Epithelial cell of esophagus (primary cell): ENCODE results near the gene GLYATL1.

Source experiments
- DNase-seq: peaks from one replicate; pipeline ENCODE4 v3.0.0; 2010; ENCODE audit warnings: low read depth
- H3K4me3 ChIP-seq: 2 replicates; pipeline ENCODE4 v1.5.1; 2011; ENCODE audit warnings: mild to moderate bottlenecking, low read length, control low read depth
- TF ChIP-seq, protein P1 (sequence below): IDR thresholded peaks from 2 replicates; pipeline ENCODE4 v1.5.1; 2011; ENCODE audit warnings: low read depth, mild to moderate bottlenecking, low read length, control low read depth, inconsistent platforms; ENCODE audit not compliant: insufficient read depth; ENCODE audit errors: missing control alignments

Gene GLYATL1

GRCh38 chr11:58917159-58917783 lies 22.0 kb upstream of the GLYATL1 start:
- no peak for DNase-seq
- H3K4me3 ChIP-seq: no peak overlapping the region
- TF ChIP-seq, protein P1, sequence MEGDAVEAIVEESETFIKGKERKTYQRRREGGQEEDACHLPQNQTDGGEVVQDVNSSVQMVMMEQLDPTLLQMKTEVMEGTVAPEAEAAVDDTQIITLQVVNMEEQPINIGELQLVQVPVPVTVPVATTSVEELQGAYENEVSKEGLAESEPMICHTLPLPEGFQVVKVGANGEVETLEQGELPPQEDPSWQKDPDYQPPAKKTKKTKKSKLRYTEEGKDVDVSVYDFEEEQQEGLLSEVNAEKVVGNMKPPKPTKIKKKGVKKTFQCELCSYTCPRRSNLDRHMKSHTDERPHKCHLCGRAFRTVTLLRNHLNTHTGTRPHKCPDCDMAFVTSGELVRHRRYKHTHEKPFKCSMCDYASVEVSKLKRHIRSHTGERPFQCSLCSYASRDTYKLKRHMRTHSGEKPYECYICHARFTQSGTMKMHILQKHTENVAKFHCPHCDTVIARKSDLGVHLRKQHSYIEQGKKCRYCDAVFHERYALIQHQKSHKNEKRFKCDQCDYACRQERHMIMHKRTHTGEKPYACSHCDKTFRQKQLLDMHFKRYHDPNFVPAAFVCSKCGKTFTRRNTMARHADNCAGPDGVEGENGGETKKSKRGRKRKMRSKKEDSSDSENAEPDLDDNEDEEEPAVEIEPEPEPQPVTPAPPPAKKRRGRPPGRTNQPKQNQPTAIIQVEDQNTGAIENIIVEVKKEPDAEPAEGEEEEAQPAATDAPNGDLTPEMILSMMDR: no peak

- DNase-seq: no peak
- TF ChIP-seq, protein P1: no peak
- no peak overlapping the region for H3K4me3 ChIP-seq
Observed at GRCh38 chr11:58919561-58919960, 19.7 kb upstream of the GLYATL1 start.

DNA sequence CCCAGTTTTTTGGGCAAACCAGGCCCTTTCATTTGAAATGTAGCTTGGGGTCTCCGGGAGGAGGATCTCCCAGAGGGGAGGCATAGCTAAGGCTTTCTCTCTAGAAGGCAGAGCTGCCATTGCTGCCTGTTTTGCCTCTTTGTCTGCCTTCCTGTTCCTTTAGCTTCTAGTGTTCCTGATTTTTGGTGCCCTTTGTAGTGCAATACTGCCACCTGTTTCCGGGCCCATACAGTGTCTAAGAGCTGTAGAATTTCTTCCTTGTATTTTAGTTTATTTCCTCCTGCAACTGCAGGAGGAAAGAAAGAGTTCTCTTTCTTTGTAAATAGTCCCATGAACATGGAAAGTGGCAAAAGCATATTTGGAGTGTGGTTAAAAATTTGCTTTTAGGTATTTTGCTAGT lies 19.3 kb upstream of the GLYATL1 start:
- no peak for DNase-seq
- TF ChIP-seq, protein P1: no peak
- no peak overlapping the region for H3K4me3 ChIP-seq

DNA sequence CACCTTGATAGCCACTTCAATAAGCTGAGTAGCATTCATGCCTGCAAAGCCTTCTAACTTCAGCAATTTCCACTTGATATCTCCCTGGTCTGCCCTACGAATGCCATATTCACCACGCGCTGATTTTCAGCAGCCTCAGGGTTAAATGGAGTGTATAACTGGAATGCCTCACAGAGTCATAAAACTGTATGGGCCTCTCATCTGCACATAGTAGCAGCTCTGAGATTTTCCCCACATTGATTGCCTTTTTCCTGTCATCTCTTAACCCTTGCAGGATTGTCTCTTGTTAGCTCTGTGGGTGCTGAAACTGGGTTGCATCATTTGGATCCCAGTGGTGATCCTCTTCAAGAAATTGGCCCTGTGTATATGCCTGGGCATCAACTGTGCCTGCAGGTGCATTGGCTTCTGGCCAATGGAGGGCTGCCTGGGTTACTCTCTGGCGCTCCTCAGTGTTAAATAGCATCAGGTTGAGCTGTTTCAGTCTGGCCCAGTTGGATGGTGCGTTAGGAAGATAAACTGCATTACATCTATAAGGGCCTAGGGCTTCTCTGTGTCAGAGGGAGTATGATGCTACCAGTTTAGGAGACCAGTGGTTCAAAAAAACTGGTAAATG lies 17.4 kb upstream of the GLYATL1 start:
- no peak for DNase-seq
- TF ChIP-seq, protein P1: no peak
- no peak overlapping the region for H3K4me3 ChIP-seq

DNA sequence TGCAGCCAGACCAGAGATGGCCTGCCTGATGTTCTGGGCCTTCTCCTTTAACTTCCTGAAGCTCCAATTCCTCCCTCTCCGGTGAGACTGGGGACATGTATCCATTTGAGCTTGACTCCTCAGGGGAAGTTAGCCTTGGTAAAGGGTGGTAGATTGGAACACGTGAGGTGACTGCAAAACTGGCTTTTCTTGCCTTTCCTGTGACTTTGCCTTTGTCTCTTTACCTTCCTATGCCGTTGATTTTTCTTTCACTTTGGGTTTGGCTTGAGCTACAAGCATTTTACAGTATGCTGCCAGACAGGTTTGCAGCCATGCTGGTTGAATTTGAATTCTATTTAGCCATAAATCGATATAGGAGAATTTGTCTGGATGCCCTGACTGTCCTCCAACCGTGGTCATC lies 16.8 kb upstream of the GLYATL1 start:
- DNase-seq: peak; percentile 30
- H3K4me3 ChIP-seq: no peak overlapping the region
- TF ChIP-seq, protein P1: no peak

DNA sequence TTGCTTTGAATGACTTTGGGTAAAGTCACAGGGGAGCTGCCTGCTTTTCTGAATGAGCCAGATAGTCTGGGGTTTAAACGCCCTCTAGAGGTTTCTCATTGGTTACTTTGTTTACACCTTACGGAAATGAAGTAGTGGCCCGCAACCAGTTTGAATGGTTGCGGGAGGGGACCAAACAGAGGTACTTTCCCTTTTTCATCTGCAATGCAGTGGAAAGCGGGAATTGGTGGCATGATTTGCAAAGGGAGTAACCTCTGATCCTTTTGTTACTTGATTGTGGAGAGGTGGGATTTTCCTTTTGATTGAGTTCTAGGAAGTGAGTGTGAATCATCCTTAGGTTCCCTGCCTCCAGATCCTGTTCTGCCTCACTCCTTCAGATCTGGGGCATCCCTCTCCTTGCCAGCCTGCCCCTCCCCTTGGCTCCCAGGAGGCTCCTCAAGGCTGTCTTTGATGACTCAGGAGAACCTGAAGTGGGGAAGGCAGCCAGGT lies 15.9 kb upstream of the GLYATL1 start:
- H3K4me3 ChIP-seq: no peak overlapping the region
- TF ChIP-seq, protein P1: peak; percentile 28
- peak; percentile 89 for DNase-seq

- TF ChIP-seq, protein P1: no peak
- DNase-seq: no peak
- H3K4me3 ChIP-seq: no peak overlapping the region
Observed at GRCh38 chr11:58924230-58924629, 15.1 kb upstream of the GLYATL1 start.
